ENCODE measurements around the gene TXNDC11. TPM values are rescaled to one million over a fixed set of nuclear protein-coding genes. Genes with fewer than 3 reads are reported as not detected.

Gene TXNDC11
- total RNA-seq, 1 donor from 2014 or later: 36.6 TPM

- ATAC-seq (no peak), DNase-seq (ENCODE audit: low spot score) (no peak)
- intact Hi-C loops (cut with DNase I): loop anchor here (5.0 kb wide), 3 partner anchors 110 to 245 kb away; no protein-coding TSS in a partner anchor
Measured at GRCh38 chr16:11642765-11643116, 99.9 kb downstream of the TXNDC11 start.

- DNase-seq (ENCODE audit: low spot score) (no peak), ATAC-seq (peak; percentile 75)
- intact Hi-C loops (cut with DNase I): loop anchor here (5.0 kb wide), 3 partner anchors 109 to 244 kb away; no protein-coding TSS in a partner anchor
Measured at GRCh38 chr16:11640987-11641817, 101.5 kb downstream of the TXNDC11 start.

GRCh38 chr16:11639925-11640899, 102.4 kb downstream of the TXNDC11 start:
- ATAC-seq (peak; percentile 96), DNase-seq (ENCODE audit: low spot score) (peak; percentile 87)
- intact Hi-C loops (cut with DNase I): loop anchor here (5.0 kb wide), 3 partner anchors 108 to 243 kb away; no protein-coding TSS in a partner anchor

- DNase-seq (ENCODE audit: low spot score) (no peak), ATAC-seq (no peak)
- intact Hi-C loops (cut with DNase I): no loop called here
Measured at GRCh38 chr16:11639008-11639562, 103.6 kb downstream of the TXNDC11 start.

- intact Hi-C loops (cut with DNase I): no loop called here
- ATAC-seq (no peak), DNase-seq (ENCODE audit: low spot score) (no peak)
Measured at GRCh38 chr16:11638140-11638539, 104.5 kb downstream of the TXNDC11 start.

GRCh38 chr16:11637320-11637719, 105.3 kb downstream of the TXNDC11 start:
- ATAC-seq (no peak), DNase-seq (ENCODE audit: low spot score) (no peak)
- intact Hi-C loops (cut with DNase I): no loop called here

- intact Hi-C loops (cut with DNase I): no loop called here
- no peak for DNase-seq (ENCODE audit: low spot score)
- ATAC-seq: no peak
Measured at GRCh38 chr16:11636172-11636721, 106.4 kb downstream of the TXNDC11 start.

GRCh38 chr16:11635679-11636171, 106.9 kb downstream of the TXNDC11 start:
- DNase-seq (ENCODE audit: low spot score) (no peak), ATAC-seq (no peak)
- intact Hi-C loops (cut with DNase I): no loop called here

GRCh38 chr16:11635113-11635652, 107.5 kb downstream of the TXNDC11 start:
- DNase-seq (ENCODE audit: low spot score) (no peak), ATAC-seq (no peak)
- intact Hi-C loops (cut with DNase I): no loop called here

- ATAC-seq (no peak), DNase-seq (ENCODE audit: low spot score) (no peak)
- intact Hi-C loops (cut with DNase I): no loop called here
Measured at GRCh38 chr16:11634312-11634711, 108.3 kb downstream of the TXNDC11 start.

- ATAC-seq (no peak), DNase-seq (ENCODE audit: low spot score) (no peak)
Measured at GRCh38 chr16:11633113-11633512, 109.5 kb downstream of the TXNDC11 start.

GRCh38 chr16:11632455-11632939, 110.2 kb downstream of the TXNDC11 start:
- peak; percentile 91 for DNase-seq (ENCODE audit: low spot score)
- intact Hi-C loops (cut with DNase I): no loop called here
- ATAC-seq: peak; percentile 90

More at GRCh38 chr16:11633113-11633512, 109.5 kb downstream of the TXNDC11 start:
- intact Hi-C loops (cut with DNase I): no loop called here

- ATAC-seq (no peak), DNase-seq (ENCODE audit: low spot score) (no peak)
- intact Hi-C loops (cut with DNase I): no loop called here
Measured at GRCh38 chr16:11631214-11631613, 111.4 kb downstream of the TXNDC11 start.

GRCh38 chr16:11630768-11631056, 111.9 kb downstream of the TXNDC11 start:
- intact Hi-C loops (cut with DNase I): no loop called here
- ATAC-seq: no peak
- no peak for DNase-seq (ENCODE audit: low spot score)

GRCh38 chr16:11630046-11630767, 112.5 kb downstream of the TXNDC11 start:
- ATAC-seq: no peak
- intact Hi-C loops (cut with DNase I): no loop called here
- DNase-seq (ENCODE audit: low spot score): no peak
